ENCODE data around the gene SEZ6.

- no peak for TF ChIP-seq EP300 (IDR thresholded peaks at IDR 0.05)
- TF ChIP-seq CTCF (IDR thresholded peaks at IDR 0.05), result no peak
Measured at GRCh38 chr17:28917029-28917428, 88.8 kb downstream of the SEZ6 start.
